Measurements from ENCODE around the gene PPP1R1C. TPM values are rescaled to one million over a fixed set of nuclear protein-coding genes. Genes with fewer than 3 reads are reported as not detected.

PPP1R1C gene
- total and polyA plus RNA-seq, 2 donors (not counting 1 experiment from before 2014, with no cell fraction given) = not detected

DNA sequence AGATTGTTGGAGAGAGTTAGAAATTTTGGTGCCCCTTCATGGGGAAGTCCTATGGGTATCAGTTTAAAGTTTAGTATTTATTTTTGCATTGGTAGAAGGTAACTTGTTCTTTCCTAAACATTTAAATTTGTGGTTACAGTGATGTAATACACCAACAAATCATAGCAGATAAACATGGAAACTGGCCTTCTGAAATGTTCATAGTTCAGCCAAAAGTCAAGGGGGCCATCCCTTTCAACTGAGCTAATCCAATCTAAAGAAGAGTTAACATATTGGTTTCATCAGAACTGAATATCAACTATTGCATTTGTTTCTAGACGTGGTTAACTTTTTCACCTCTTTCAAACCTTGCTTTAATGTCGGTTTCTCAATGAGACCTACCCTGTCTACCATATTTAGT, 46.3 kb downstream of the PPP1R1C start:
- Mint-ChIP-seq H3K27ac (no peak overlapping the region), H3K4me3 (no peak overlapping the region), H3K27me3 (no peaks in the 10 kb centered on the region), H3K9me3 (ENCODE audit: insufficient read depth) (no peaks in the 10 kb centered on the region), H3K4me1 (no peaks in the 10 kb centered on the region)
- Histone ChIP-seq H3K27me3 (replicated peaks in 1 of 4; ENCODE audit: control extremely low read depth in 1 of 4, control insufficient read depth in 3 of 4, insufficient read depth in 4 of 4, low read length in 3 of 4) (no peaks in the 10 kb centered on the region), H3K36me3 (replicated peaks in 1 of 2; ENCODE audit: control extremely low read depth in 1 of 2, control insufficient read depth in 1 of 2, extremely low read depth in 1 of 2, insufficient read depth in 2 of 2, low read length in 1 of 2) (no peaks in the 10 kb centered on the region), H3K9ac (ENCODE audit: low read length) (no peak overlapping the region), H3K4me3 (ENCODE audit: control extremely low read depth in 1 of 5, extremely low read depth in 1 of 5, insufficient read depth in 1 of 5, low read depth in 2 of 5, low read length in 4 of 5) (no peak overlapping the region), H3K27ac (ENCODE audit: low read length in 2 of 2) (no peak overlapping the region), H4K20me1 (ENCODE audit: control insufficient read depth, insufficient read depth, low read length, poor library complexity, severe bottlenecking) (no peaks in the 10 kb centered on the region), H3K4me2 (replicated peaks; ENCODE audit: low read depth, low read length, poor library complexity, severe bottlenecking) (no peak overlapping the region), H2AFZ (ENCODE audit: insufficient read depth, low read depth, low read length, poor library complexity, severe bottlenecking) (no peak overlapping the region), H3K9me3 (ENCODE audit: control extremely low read depth in 1 of 3, control insufficient read depth in 2 of 3, insufficient read depth in 1 of 3, low read length in 2 of 3) (no peaks in the 10 kb centered on the region), H3K4me1 (ENCODE audit: control insufficient read depth in 2 of 2, insufficient read depth in 2 of 2, low read length in 2 of 2) (no peaks in the 10 kb centered on the region), H3K79me2 (ENCODE audit: control insufficient read depth, insufficient read depth, low read length) (no peaks in the 10 kb centered on the region)
- TF ChIP-seq EZH2 (IDR thresholded peaks at IDR 0.05; ENCODE audit: borderline replicate concordance, insufficient read depth, low read depth, low read length, poor library complexity, severe bottlenecking) = no peak
- TF ChIP-seq, protein P1, sequence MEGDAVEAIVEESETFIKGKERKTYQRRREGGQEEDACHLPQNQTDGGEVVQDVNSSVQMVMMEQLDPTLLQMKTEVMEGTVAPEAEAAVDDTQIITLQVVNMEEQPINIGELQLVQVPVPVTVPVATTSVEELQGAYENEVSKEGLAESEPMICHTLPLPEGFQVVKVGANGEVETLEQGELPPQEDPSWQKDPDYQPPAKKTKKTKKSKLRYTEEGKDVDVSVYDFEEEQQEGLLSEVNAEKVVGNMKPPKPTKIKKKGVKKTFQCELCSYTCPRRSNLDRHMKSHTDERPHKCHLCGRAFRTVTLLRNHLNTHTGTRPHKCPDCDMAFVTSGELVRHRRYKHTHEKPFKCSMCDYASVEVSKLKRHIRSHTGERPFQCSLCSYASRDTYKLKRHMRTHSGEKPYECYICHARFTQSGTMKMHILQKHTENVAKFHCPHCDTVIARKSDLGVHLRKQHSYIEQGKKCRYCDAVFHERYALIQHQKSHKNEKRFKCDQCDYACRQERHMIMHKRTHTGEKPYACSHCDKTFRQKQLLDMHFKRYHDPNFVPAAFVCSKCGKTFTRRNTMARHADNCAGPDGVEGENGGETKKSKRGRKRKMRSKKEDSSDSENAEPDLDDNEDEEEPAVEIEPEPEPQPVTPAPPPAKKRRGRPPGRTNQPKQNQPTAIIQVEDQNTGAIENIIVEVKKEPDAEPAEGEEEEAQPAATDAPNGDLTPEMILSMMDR (IDR thresholded peaks at IDR 0.05) = no peak
- ATAC-seq (ENCODE audit: low read depth) (no peak), DNase-seq (no peak)
- intact Hi-C loops (cut with micrococcal nuclease) = no loop called here
- 100% methylated on average over 2 of the region's 2 CpGs for WGBS (ENCODE audit: insufficient coverage)
- ChIA-PET CTCF (no interaction called here), POLR2A (no interaction called here)

- intact Hi-C loops (cut with micrococcal nuclease) = no loop called here
- Histone ChIP-seq H3K27me3 (replicated peaks in 1 of 4; ENCODE audit: control extremely low read depth in 1 of 4, control insufficient read depth in 3 of 4, insufficient read depth in 4 of 4, low read length in 3 of 4) (no peaks in the 10 kb centered on the region), H3K27ac (ENCODE audit: low read length in 2 of 2) (no peak overlapping the region), H3K4me2 (replicated peaks; ENCODE audit: low read depth, low read length, poor library complexity, severe bottlenecking) (no peak overlapping the region), H3K4me3 (ENCODE audit: control extremely low read depth in 1 of 5, extremely low read depth in 1 of 5, insufficient read depth in 1 of 5, low read depth in 2 of 5, low read length in 4 of 5) (no peak overlapping the region), H3K4me1 (ENCODE audit: control insufficient read depth in 2 of 2, insufficient read depth in 2 of 2, low read length in 2 of 2) (no peaks in the 10 kb centered on the region), H3K36me3 (replicated peaks in 1 of 2; ENCODE audit: control extremely low read depth in 1 of 2, control insufficient read depth in 1 of 2, extremely low read depth in 1 of 2, insufficient read depth in 2 of 2, low read length in 1 of 2) (no peaks in the 10 kb centered on the region), H3K9me3 (ENCODE audit: control extremely low read depth in 1 of 3, control insufficient read depth in 2 of 3, insufficient read depth in 1 of 3, low read length in 2 of 3) (no peaks in the 10 kb centered on the region), H3K9ac (ENCODE audit: low read length) (no peak overlapping the region), H2AFZ (ENCODE audit: insufficient read depth, low read depth, low read length, poor library complexity, severe bottlenecking) (no peak overlapping the region), H4K20me1 (ENCODE audit: control insufficient read depth, insufficient read depth, low read length, poor library complexity, severe bottlenecking) (no peaks in the 10 kb centered on the region), H3K79me2 (ENCODE audit: control insufficient read depth, insufficient read depth, low read length) (no peaks in the 10 kb centered on the region)
- no peak for DNase-seq
- ChIA-PET CTCF (no interaction called here), POLR2A (no interaction called here)
- H3K4me1 Mint-ChIP-seq = no peaks in the 10 kb centered on the region
- ATAC-seq (ENCODE audit: low read depth) = no peak
- H3K9me3 Mint-ChIP-seq (ENCODE audit: insufficient read depth) = no peaks in the 10 kb centered on the region
- no peaks in the 10 kb centered on the region for H3K27me3 Mint-ChIP-seq
- WGBS (ENCODE audit: insufficient coverage) = 83% methylated on average over 1 of the region's 3 CpGs
- TF ChIP-seq, protein P1 (IDR thresholded peaks at IDR 0.05) = no peak
- TF ChIP-seq EZH2 (IDR thresholded peaks at IDR 0.05; ENCODE audit: borderline replicate concordance, insufficient read depth, low read depth, low read length, poor library complexity, severe bottlenecking) = no peak
- no peak overlapping the region for H3K27ac Mint-ChIP-seq
- no peak overlapping the region for H3K4me3 Mint-ChIP-seq
Measured at GRCh38 chr2:182033449-182033848, 47.8 kb downstream of the PPP1R1C start.
